ENCODE results near the gene AAMDC. TPM values are rescaled to one million over a fixed set of nuclear protein-coding genes. Genes with fewer than 3 reads are reported as not detected.

Gene AAMDC
- total RNA-seq, 1 experiment from 2014 or later: 13.0 TPM

- intact Hi-C loops (cut with micrococcal nuclease): no loop called here
- no TSS peak for BruUV-seq (replicated peaks)
- TF ChIP-seq CTCF (IDR thresholded peaks at IDR 0.05; ENCODE audit: unreplicated experiment): no peak
- no peaks in the 10 kb centered on the region for H3K9me3 Mint-ChIP-seq (ENCODE audit: unreplicated experiment)
- H3K4me1 Mint-ChIP-seq (ENCODE audit: insufficient read depth, unreplicated experiment): no peaks in the 10 kb centered on the region
- H3K4me3 Mint-ChIP-seq (ENCODE audit: unreplicated experiment): no peak overlapping the region
- H3K27ac Mint-ChIP-seq (ENCODE audit: low read depth, unreplicated experiment): no peak overlapping the region
- POLR2A ChIA-PET: interaction anchor here (0.6 kb wide), 1 partner anchor 232 kb away, joined by 4 read pairs; no protein-coding TSS in a partner anchor
- no peak for DNase-seq (ENCODE audit: unreplicated experiment)
- H3K27me3 Mint-ChIP-seq (ENCODE audit: insufficient read depth, unreplicated experiment): no peaks in the 10 kb centered on the region
- peaks cover 7% of the 10 kb centered on the region for H3K36me3 Mint-ChIP-seq (ENCODE audit: insufficient read depth, unreplicated experiment)
- CTCF ChIA-PET: interaction anchor here (1.2 kb wide), 1 partner anchor 222 kb away, joined by 3 read pairs; no protein-coding TSS in a partner anchor
Observed at GRCh38 chr11:77778118-77778517, 42.8 kb upstream of the AAMDC start.

- Mint-ChIP-seq H3K27ac (ENCODE audit: low read depth, unreplicated experiment) (no peak overlapping the region), H3K4me1 (ENCODE audit: insufficient read depth, unreplicated experiment) (no peaks in the 10 kb centered on the region), H3K36me3 (ENCODE audit: insufficient read depth, unreplicated experiment) (peaks cover 5% of the 10 kb centered on the region), H3K27me3 (ENCODE audit: insufficient read depth, unreplicated experiment) (no peaks in the 10 kb centered on the region), H3K4me3 (ENCODE audit: unreplicated experiment) (no peak overlapping the region), H3K9me3 (ENCODE audit: unreplicated experiment) (no peaks in the 10 kb centered on the region)
- no peak for DNase-seq (ENCODE audit: unreplicated experiment)
- BruUV-seq (replicated peaks): no TSS peak
- intact Hi-C loops (cut with micrococcal nuclease): no loop called here
- ChIA-PET CTCF (interaction anchor here (0.7 to 1.2 kb wide), 2 partner anchors 14 to 221 kb away, joined by 3 read pairs; no protein-coding TSS in a partner anchor), POLR2A (interaction anchor here (0.6 to 0.7 kb wide), 2 partner anchors 12 to 231 kb away, joined by 3 to 4 read pairs; no protein-coding TSS in a partner anchor)
- no peak for TF ChIP-seq CTCF (IDR thresholded peaks at IDR 0.05; ENCODE audit: unreplicated experiment)
Observed at GRCh38 chr11:77778549-77778948, 42.4 kb upstream of the AAMDC start.

- DNase-seq (ENCODE audit: unreplicated experiment): peak; percentile 30
- POLR2A ChIA-PET: no interaction called here
- Mint-ChIP-seq H3K4me3 (ENCODE audit: unreplicated experiment) (no peak overlapping the region), H3K27me3 (ENCODE audit: insufficient read depth, unreplicated experiment) (no peaks in the 10 kb centered on the region), H3K4me1 (ENCODE audit: insufficient read depth, unreplicated experiment) (no peaks in the 10 kb centered on the region), H3K36me3 (ENCODE audit: insufficient read depth, unreplicated experiment) (peaks cover 3% of the 10 kb centered on the region), H3K9me3 (ENCODE audit: unreplicated experiment) (no peaks in the 10 kb centered on the region), H3K27ac (ENCODE audit: low read depth, unreplicated experiment) (no peak overlapping the region)
- BruUV-seq (replicated peaks): no TSS peak
- CTCF ChIA-PET: interaction anchor here (0.7 kb wide), 1 partner anchor 177 kb away, joined by 3 read pairs; no protein-coding TSS in a partner anchor
- TF ChIP-seq CTCF (IDR thresholded peaks at IDR 0.05; ENCODE audit: unreplicated experiment): no peak
- intact Hi-C loops (cut with micrococcal nuclease): no loop called here
Observed at GRCh38 chr11:77779935-77780334, 41.0 kb upstream of the AAMDC start.

- Mint-ChIP-seq H3K9me3 (ENCODE audit: unreplicated experiment) (no peaks in the 10 kb centered on the region), H3K4me3 (ENCODE audit: unreplicated experiment) (no peak overlapping the region), H3K4me1 (ENCODE audit: insufficient read depth, unreplicated experiment) (peaks cover 15% of the 10 kb centered on the region), H3K27me3 (ENCODE audit: insufficient read depth, unreplicated experiment) (no peaks in the 10 kb centered on the region), H3K36me3 (ENCODE audit: insufficient read depth, unreplicated experiment) (no peaks in the 10 kb centered on the region), H3K27ac (ENCODE audit: low read depth, unreplicated experiment) (no peak overlapping the region)
- intact Hi-C loops (cut with micrococcal nuclease): no loop called here
- POLR2A ChIA-PET: interaction anchor here (1.1 kb wide), 1 partner anchor 37 kb away, joined by 3 read pairs; no protein-coding TSS in a partner anchor
- BruUV-seq (replicated peaks): no TSS peak
- CTCF ChIA-PET: interaction anchor here (0.6 kb wide), 1 partner anchor 342 kb away, joined by 3 read pairs; no protein-coding TSS in a partner anchor
- DNase-seq (ENCODE audit: unreplicated experiment): no peak
- no peak for TF ChIP-seq CTCF (IDR thresholded peaks at IDR 0.05; ENCODE audit: unreplicated experiment)
Observed at GRCh38 chr11:77783025-77783424, 37.9 kb upstream of the AAMDC start.
